RWPE2 (cell line): Measurements from ENCODE around the gene GPSM1.

Experiments
- ATAC-seq: fragments of 200-7000 bp; cut with Tn5 transposase; 3 replicates; pipeline ENCODE4 v1.9.1; 2021; ENCODE audit warnings: low read depth
- DNase-seq: peaks from one replicate; pipeline ENCODE4 v3.0.0-alpha.2; 2020; ENCODE audit warnings: low spot score
- H3K27ac ChIP-seq: fragments of 450-650 bp; 2 replicates; pipeline ENCODE4 v1.5.1; 2017; ENCODE audit warnings: mild to moderate bottlenecking; ENCODE audit not compliant: poor library complexity, severe bottlenecking
- H3K27me3 ChIP-seq: fragments of 250-450 bp; sonication (Bioruptor Pico); 2 replicates; pipeline ENCODE4 v1.5.1; 2021; ENCODE audit warnings: mild to moderate bottlenecking, moderate library complexity; ENCODE audit not compliant: insufficient read depth, poor library complexity, severe bottlenecking
- H3K36me3 ChIP-seq: fragments of 250-450 bp; sonication (Bioruptor Pico); 2 replicates; pipeline ENCODE4 v1.5.1; 2020; ENCODE audit warnings: low read depth, mild to moderate bottlenecking, moderate library complexity
- H3K4me1 ChIP-seq: fragments of 250-450 bp; sonication (Bioruptor Pico); 2 replicates; pipeline ENCODE4 v1.5.1; 2021; ENCODE audit warnings: mild to moderate bottlenecking, moderate library complexity; ENCODE audit not compliant: insufficient read depth, poor library complexity, severe bottlenecking
- H3K4me3 ChIP-seq: fragments of 250-450 bp; sonication (Bioruptor Pico); 2 replicates; pipeline ENCODE4 v1.5.1; 2021; ENCODE audit warnings: mild to moderate bottlenecking, moderate library complexity; ENCODE audit not compliant: severe bottlenecking
- H3K9me3 ChIP-seq: fragments of 250-450 bp; sonication (Bioruptor Pico); 2 replicates; pipeline ENCODE4 v1.5.1; 2021; ENCODE audit warnings: mild to moderate bottlenecking, moderate library complexity; ENCODE audit not compliant: severe bottlenecking
- CTCF ChIP-seq: fragments of 450-650 bp; IDR thresholded peaks from one replicate; pipeline ENCODE4 v1.5.1; 2017; ENCODE audit warnings: mild to moderate bottlenecking, moderate library complexity; ENCODE audit not compliant: poor library complexity, severe bottlenecking

The GPSM1 gene

DNA sequence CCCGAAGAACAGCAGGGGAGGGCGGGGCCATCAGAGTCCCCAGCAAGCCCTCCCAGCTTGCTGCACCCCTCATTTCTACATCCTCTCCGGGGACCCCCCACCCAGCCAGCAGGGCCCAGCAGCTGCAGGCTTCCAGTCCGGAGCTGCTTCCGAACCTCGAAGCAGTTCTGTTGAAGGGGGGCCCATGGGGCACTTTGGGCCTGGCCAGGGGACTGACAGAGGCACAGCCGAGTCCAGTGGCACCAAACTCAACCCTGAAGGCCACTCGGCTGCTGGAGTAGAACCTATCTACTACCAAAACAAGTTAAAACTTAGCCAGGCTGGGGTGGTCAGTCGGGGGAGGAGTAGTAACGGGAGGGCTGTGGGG, 15.3 kb upstream of the GPSM1 start:
- no peak overlapping the region for H3K27ac ChIP-seq
- H3K4me1 ChIP-seq = no peaks in the 10 kb centered on the region
- H3K9me3 ChIP-seq = peaks cover 5% of the 10 kb centered on the region
- no peak for DNase-seq
- TF ChIP-seq CTCF = no peak
- H3K27me3 ChIP-seq = no peaks in the 10 kb centered on the region
- ATAC-seq = no peak
- no peak overlapping the region for H3K4me3 ChIP-seq
- H3K36me3 ChIP-seq = no peaks in the 10 kb centered on the region

DNA sequence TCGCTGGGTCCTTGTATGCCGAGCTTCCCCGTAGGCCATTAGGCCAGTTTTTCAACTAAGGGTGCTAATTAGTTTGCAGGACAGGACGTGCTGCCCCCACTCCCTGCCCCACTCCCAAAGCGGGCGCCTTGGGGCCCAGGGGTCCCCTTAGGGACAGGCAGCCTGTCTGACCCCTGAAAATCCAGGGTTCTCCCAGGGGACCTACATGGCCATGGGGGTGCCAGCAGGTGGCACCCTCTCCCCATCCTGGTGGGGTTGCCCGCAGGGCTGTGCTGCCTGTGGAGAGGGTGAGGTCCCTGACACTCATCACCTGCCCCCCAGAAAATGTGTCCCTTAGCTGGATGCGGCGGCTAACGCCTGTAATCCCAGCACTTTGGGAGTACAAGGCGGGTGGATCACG, 14.9 kb upstream of the GPSM1 start:
- peaks cover 5% of the 10 kb centered on the region for H3K9me3 ChIP-seq
- no peaks in the 10 kb centered on the region for H3K27me3 ChIP-seq
- DNase-seq (no peak), ATAC-seq (peak; percentile 51; the same call in 1 of the 3 replicates)
- H3K4me1 ChIP-seq = no peaks in the 10 kb centered on the region
- TF ChIP-seq CTCF = peak; percentile 58
- no peak overlapping the region for H3K4me3 ChIP-seq
- no peaks in the 10 kb centered on the region for H3K36me3 ChIP-seq
- H3K27ac ChIP-seq = no peak overlapping the region

DNA sequence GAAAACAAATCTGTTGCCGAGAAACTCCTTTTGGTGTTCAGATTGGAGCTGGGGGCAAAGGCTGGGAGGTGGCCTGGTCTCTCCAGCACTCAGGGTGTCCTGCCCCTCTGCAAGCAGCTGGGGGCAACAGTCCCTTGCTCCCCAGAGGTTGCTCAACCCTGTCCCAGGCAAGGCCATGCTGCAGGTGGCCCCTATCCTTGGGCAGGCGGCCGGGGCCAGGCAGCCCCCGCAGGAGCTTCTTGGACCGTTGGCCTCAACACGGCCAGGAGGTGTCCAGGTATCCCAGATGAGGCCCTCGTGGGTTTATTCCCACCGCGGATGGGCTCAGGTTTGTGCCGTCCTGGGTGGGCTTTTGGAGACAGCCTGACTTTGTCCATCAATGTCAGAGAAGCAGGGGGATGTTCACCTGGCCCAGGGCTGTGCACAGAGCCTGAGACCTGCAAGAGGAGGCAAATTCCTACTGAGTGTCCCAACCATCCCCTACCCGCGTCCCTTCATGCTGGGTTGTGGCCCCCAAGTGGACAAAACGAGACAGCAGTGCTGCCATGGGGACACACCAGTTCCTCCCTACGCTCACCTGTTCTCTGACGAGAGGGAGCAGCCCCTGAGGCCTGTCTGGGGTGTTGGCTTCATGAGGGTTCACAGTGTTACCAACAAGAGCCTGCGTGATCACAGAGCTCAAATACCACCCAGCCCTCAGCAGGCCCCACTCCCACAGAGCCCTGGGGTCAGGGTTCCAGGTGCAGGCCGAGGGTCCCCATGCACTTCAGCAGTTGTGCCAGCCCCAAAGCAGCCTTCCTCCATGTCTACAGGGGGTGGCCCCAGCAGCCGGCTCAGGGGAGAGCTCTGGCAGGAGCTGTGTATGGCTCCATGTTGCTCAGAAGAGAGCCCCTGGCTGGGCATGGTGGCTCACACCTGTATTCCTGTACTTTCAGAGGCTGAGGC, 14.0 kb upstream of the GPSM1 start:
- no peaks in the 10 kb centered on the region for H3K27me3 ChIP-seq
- no peaks in the 10 kb centered on the region for H3K36me3 ChIP-seq
- H3K4me3 ChIP-seq = no peak overlapping the region
- no peak for DNase-seq
- no peak for TF ChIP-seq CTCF
- H3K4me1 ChIP-seq = no peaks in the 10 kb centered on the region
- peaks cover 5% of the 10 kb centered on the region for H3K9me3 ChIP-seq
- no peak overlapping the region for H3K27ac ChIP-seq
- no peak for ATAC-seq

GRCh38 chr9:136314056-136314416, 13.3 kb upstream of the GPSM1 start:
- no peak for ATAC-seq
- Histone ChIP-seq H3K27me3 (no peaks in the 10 kb centered on the region), H3K9me3 (peaks cover 5% of the 10 kb centered on the region), H3K27ac (no peak overlapping the region), H3K4me3 (no peak overlapping the region), H3K36me3 (no peaks in the 10 kb centered on the region), H3K4me1 (no peaks in the 10 kb centered on the region)
- no peak for DNase-seq
- TF ChIP-seq CTCF = no peak

DNA sequence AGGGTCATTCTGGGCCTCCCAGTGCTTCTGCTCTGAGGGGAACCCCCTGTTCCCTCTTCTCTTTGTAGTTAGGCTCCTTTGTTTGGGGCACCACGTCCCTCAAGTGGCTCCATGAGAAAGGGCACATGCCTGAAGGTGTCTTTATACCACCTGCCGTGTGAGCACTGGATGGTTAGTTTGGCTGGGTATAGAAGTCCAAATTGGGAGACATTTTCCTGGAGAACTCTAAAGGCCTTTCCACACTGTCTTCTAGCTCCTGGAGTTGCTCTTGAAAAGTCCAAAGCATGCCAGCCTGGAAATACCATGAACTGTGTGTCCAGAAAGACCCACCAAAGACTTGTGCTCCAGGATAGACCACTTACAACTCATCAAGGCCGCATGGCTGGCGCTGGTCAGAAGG, 12.4 kb upstream of the GPSM1 start:
- no peak overlapping the region for H3K4me3 ChIP-seq
- H3K4me1 ChIP-seq = no peaks in the 10 kb centered on the region
- H3K27me3 ChIP-seq = no peaks in the 10 kb centered on the region
- no peaks in the 10 kb centered on the region for H3K36me3 ChIP-seq
- no peak for TF ChIP-seq CTCF
- DNase-seq (no peak), ATAC-seq (no peak)
- H3K9me3 ChIP-seq = peaks cover 5% of the 10 kb centered on the region
- no peak overlapping the region for H3K27ac ChIP-seq
